GM18511 (cell line): ENCODE data around the gene ABRAXAS1.
"Not testable (repeated sequence)": the region's sequence is repeated elsewhere in the genome, so short reads cannot be mapped to it uniquely, and the experiment has no call there.

Experiments used
- ATAC-seq: cut with Tn5 transposase; IDR thresholded peaks from one replicate; pipeline ENCODE4 v1.9.1; 2021; ENCODE audit warnings: mild to moderate bottlenecking, moderate library complexity; ENCODE audit not compliant: unreplicated experiment

The ABRAXAS1 gene

GRCh38 chr4:83484500-83485461 lies at the start of gene ABRAXAS1:
TSS of gene ABRAXAS1 (minus strand) at chr4:83485100. CDS start at chr4:83485072, 28 bp downstream.
- peak; percentile 95 for ATAC-seq

GRCh38 chr4:83527671-83528070 lies 42.8 kb upstream of the ABRAXAS1 start:
- no peak for ATAC-seq

- no peak for ATAC-seq
Measured at GRCh38 chr4:83522239-83522638, 37.3 kb upstream of the ABRAXAS1 start.

GRCh38 chr4:83516042-83516772 lies 31.3 kb upstream of the ABRAXAS1 start:
- ATAC-seq, result no peak

GRCh38 chr4:83510442-83510841 lies 25.5 kb upstream of the ABRAXAS1 start:
- no peak for ATAC-seq

- peak; percentile 70 for ATAC-seq
Measured at GRCh38 chr4:83509156-83509585, 24.3 kb upstream of the ABRAXAS1 start.

- ATAC-seq, result no peak
Measured at GRCh38 chr4:83504996-83505395, 20.1 kb upstream of the ABRAXAS1 start.

GRCh38 chr4:83504503-83504902 lies 19.6 kb upstream of the ABRAXAS1 start:
- no peak for ATAC-seq

- no peak for ATAC-seq
Measured at GRCh38 chr4:83503974-83504373, 19.1 kb upstream of the ABRAXAS1 start.

- not testable (repeated sequence) for ATAC-seq
Measured at GRCh38 chr4:83501671-83502070, 16.8 kb upstream of the ABRAXAS1 start.

- ATAC-seq, result no peak
Measured at GRCh38 chr4:83498187-83498586, 13.3 kb upstream of the ABRAXAS1 start.

- not testable (repeated sequence) for ATAC-seq
Measured at GRCh38 chr4:83496085-83496917, 11.4 kb upstream of the ABRAXAS1 start.

GRCh38 chr4:83490876-83491450 lies 6.1 kb upstream of the ABRAXAS1 start:
- ATAC-seq, result peak; percentile 87

GRCh38 chr4:83489711-83490326 lies 4.9 kb upstream of the ABRAXAS1 start:
- no peak for ATAC-seq

GRCh38 chr4:83486457-83487129 lies 1.7 kb upstream of the ABRAXAS1 start:
- ATAC-seq, result no peak

GRCh38 chr4:83473966-83474365 lies 10.9 kb downstream of the ABRAXAS1 start:
- no peak for ATAC-seq

- ATAC-seq, result no peak
Measured at GRCh38 chr4:83473423-83473822, 11.5 kb downstream of the ABRAXAS1 start.

GRCh38 chr4:83456184-83456501 lies 28.8 kb downstream of the ABRAXAS1 start:
- ATAC-seq, result no peak

- ATAC-seq, result peak; percentile 93
Measured at GRCh38 chr4:83455281-83456183, 29.4 kb downstream of the ABRAXAS1 start, which contains the start of the genes HELQ and MRPS18C. TSS of gene HELQ (minus strand) at chr4:83455823. CDS start at chr4:83455693, 130 bp downstream. TSS of gene MRPS18C (plus strand) at chr4:83456058. CDS start at chr4:83456078, 20 bp downstream.
